SK-N-MC (cell line): ENCODE data around the gene FGD5.

Experiments used
- DNase-seq: peaks from one replicate; pipeline ENCODE4 v3.0.0-alpha.2; 2011; ENCODE audit warnings: low read depth, low spot score
- H3K27ac ChIP-seq: fragments of 200-600 bp; sonication (generic); 2 replicates; pipeline ENCODE4 v1.5.1; 2016; ENCODE audit warnings: mixed run types
- H3K36me3 ChIP-seq: fragments of 200-600 bp; sonication (generic); 2 replicates; pipeline ENCODE4 v1.6.1; 2017; ENCODE audit warnings: antibody characterized with exemption, low read length, mixed read lengths; ENCODE audit not compliant: insufficient read depth
- H3K4me3 ChIP-seq: fragments of 200-600 bp; sonication (generic); 2 replicates; pipeline ENCODE4 v1.5.1; 2016
- H3K9ac ChIP-seq: fragments of 200-600 bp; sonication (generic); 2 replicates; pipeline ENCODE4 v1.8.0; 2017; ENCODE audit warnings: mixed run types, mixed read lengths; ENCODE audit not compliant: insufficient read length
- H3K9me3 ChIP-seq: fragments of 200-600 bp; sonication (generic); 2 replicates; pipeline ENCODE4 v1.6.1; 2017; ENCODE audit warnings: low read depth, mild to moderate bottlenecking, antibody characterized with exemption, low read length, moderate library complexity, mixed read lengths
- EZH2 ChIP-seq: fragments of 200-600 bp; sonication (generic); IDR thresholded peaks from one replicate; pipeline ENCODE4 v1.6.1; 2017; ENCODE audit warnings: antibody characterized with exemption
- FOXP2 ChIP-seq: optimal IDR thresholded peaks from 2 replicates; pipeline ENCODE3; 2011; ENCODE audit warnings: mild to moderate bottlenecking, moderate library complexity; ENCODE audit not compliant: insufficient read depth; ENCODE audit errors: extremely low read length, control extremely low read depth
- POLR2AphosphoS5 ChIP-seq: IDR thresholded peaks from 2 replicates; pipeline ENCODE4 v1.6.1; 2012; ENCODE audit warnings: mild to moderate bottlenecking, low read depth, low read length, borderline replicate concordance

The FGD5 gene

DNA sequence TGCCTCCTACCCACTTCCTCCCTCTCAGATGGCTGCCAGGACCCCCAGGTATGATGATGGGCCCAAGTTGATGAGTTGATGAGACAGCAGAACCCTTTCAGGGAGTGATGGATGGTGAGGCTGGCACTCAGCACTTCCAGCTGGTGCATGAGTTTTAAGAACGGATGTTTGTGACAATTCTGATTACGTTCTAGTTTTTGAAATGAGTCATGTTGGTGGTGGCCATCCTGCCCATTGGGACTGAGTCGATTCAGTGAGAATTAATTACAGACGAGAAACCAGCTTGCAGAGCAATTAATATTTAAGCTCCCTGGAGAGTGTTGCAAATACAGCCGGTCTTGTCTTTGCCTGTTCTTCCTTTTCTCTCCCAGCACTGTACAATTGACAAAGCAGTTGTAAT, 71.7 kb downstream of the FGD5 start:
- TF ChIP-seq FOXP2 (no peak), POLR2AphosphoS5 (no peak)
- H3K27ac ChIP-seq, result no peak overlapping the region
- no peaks in the 10 kb centered on the region for H3K36me3 ChIP-seq
- H3K9me3 ChIP-seq, result no peaks in the 10 kb centered on the region
- H3K4me3 ChIP-seq, result no peak overlapping the region
- no peak for DNase-seq
- H3K9ac ChIP-seq, result no peak overlapping the region

DNA sequence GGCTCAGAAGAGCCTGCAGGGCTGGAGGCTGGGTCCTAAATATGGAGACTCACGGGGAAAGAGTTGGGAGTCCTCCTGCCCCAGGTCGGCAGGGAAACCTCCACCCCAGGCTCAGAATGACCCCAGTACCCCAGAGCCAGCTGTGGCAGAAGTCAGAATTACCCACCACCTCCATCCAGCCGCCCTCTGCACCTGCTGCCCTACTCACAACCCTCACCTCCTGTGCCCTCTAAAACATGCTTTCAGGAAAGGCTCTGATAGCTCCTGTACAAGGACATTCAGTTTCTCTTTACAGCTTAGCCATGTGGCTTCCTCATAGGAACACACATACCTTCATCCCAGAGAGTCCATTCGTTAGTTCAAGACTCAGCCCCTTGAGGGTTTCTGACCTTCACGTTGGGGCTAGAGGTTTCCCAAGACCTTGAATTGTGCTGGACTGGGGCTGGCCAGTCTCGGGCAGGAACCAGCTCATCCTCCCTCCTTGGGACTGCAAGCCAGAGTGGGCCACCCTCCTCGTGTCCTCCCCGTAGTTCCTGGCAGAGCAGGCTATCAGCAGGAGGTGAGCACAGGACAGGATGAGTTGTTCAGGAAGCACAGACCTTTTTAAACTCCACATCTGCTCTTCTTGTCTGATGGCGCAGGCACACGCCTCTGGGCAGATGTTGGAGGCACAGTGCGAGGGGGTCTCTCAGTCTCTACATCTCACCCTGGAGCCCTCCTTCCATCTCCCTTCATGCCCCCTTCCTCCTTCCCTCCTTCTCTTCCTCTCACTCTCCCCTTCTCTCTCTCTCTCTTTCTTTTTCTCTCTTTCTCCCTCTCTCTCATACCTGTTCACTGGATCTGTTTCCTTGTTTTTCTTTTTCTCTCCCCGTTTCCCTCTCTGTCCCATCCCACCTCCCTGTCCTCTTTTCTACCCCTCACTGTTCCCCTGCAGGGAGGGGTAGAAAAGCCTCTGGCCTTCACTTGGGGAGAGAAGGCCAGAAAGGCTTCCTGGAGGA, 72.7 kb downstream of the FGD5 start:
- H3K36me3 ChIP-seq, result no peaks in the 10 kb centered on the region
- no peak overlapping the region for H3K27ac ChIP-seq
- no peak overlapping the region for H3K9ac ChIP-seq
- no peak for TF ChIP-seq POLR2AphosphoS5
- TF ChIP-seq FOXP2, result no peak
- TF ChIP-seq EZH2, result no peak
- H3K4me3 ChIP-seq, result no peak overlapping the region
- no peaks in the 10 kb centered on the region for H3K9me3 ChIP-seq
- DNase-seq, result no peak

DNA sequence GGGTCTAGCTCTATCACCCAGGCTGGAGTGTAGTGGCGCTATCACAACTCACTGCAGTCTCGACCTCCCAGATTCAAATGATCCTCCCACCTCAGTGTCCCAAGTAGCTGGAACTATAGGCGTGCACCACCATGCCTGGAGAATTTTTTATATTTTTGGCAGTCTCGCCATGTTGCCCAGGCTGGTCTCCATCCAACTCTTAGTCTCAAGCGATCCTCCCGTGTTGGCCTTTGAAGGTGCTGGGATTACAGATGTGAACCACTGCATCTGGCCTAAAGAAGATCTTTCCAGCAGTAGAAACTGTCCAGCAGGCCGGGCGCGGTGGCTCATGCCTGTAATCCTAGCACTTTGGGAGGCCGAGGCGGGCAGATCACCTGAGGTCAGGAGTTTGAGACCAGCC, 73.5 kb downstream of the FGD5 start:
- H3K27ac ChIP-seq, result no peak overlapping the region
- no peaks in the 10 kb centered on the region for H3K36me3 ChIP-seq
- H3K4me3 ChIP-seq, result no peak overlapping the region
- H3K9ac ChIP-seq, result no peak overlapping the region
- TF ChIP-seq FOXP2 (no peak), POLR2AphosphoS5 (no peak), EZH2 (no peak)
- no peaks in the 10 kb centered on the region for H3K9me3 ChIP-seq
- no peak for DNase-seq

DNA sequence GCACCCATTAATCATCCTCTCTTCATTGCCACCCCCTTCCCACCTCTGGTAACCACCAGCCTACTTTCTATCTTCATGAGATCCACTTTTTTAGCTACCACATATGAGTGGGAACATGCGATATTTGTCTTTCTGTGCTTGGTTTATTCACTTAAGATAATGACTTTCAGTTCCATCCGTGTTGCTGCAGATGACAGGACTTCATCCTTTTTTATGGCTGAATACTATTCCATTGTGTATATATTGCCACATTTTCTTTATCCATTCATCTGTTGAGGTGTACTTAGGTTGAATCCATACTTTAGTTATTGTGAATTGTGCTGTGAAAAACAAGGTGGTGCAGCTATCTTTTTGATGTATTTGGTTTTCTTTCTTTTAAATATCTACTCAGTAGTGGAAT, 75.3 kb downstream of the FGD5 start:
- no peaks in the 10 kb centered on the region for H3K36me3 ChIP-seq
- H3K9me3 ChIP-seq, result no peaks in the 10 kb centered on the region
- DNase-seq, result no peak
- H3K27ac ChIP-seq, result no peak overlapping the region
- no peak overlapping the region for H3K9ac ChIP-seq
- TF ChIP-seq EZH2 (no peak), FOXP2 (no peak), POLR2AphosphoS5 (no peak)
- no peak overlapping the region for H3K4me3 ChIP-seq

DNA sequence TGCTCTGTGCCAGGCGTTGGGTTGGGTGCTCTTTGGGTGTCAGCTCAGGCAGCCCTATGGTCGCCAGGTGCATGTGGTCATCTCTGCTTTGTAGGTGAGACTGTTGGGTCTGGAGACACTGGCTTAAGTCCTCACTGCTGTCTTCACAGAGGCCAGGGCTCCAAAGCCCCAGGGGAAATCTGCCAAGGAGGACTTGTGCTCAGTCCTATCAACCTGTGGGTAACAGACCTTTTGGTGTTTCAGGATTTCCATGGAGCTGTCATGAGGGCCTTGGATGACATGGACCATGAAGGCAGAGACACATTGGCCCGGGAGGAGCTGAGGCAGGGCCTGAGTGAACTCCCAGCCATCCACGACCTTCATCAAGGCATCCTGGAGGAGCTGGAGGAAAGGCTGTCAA, 78.5 kb downstream of the FGD5 start:
- H3K9ac ChIP-seq, result no peak overlapping the region
- H3K27ac ChIP-seq, result no peak overlapping the region
- DNase-seq, result no peak
- TF ChIP-seq POLR2AphosphoS5, result no peak
- no peak for TF ChIP-seq EZH2
- no peak for TF ChIP-seq FOXP2
- no peak overlapping the region for H3K4me3 ChIP-seq
- no peaks in the 10 kb centered on the region for H3K9me3 ChIP-seq
- no peaks in the 10 kb centered on the region for H3K36me3 ChIP-seq

DNA sequence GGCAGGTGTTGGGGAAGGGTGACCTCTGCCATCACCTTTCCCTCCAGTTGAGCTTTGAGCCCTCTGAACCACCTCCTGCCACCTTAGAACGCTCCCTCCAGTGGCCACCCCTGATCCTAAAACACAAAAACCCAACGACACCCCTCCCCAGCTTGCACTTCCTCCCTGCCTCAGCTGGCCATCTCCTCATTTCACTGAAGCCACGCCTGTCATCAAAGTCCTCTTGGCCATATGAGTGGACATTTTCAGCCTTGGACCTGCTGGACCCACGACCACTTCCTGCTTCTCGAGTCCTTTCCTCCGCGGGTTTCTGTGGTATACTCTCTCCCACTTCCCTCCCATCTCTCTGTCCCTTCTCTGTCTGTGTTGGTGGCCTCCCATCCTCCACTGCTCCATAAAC, 80.2 kb downstream of the FGD5 start:
- H3K9me3 ChIP-seq, result no peaks in the 10 kb centered on the region
- no peak overlapping the region for H3K9ac ChIP-seq
- TF ChIP-seq FOXP2 (no peak), EZH2 (no peak), POLR2AphosphoS5 (no peak)
- no peak overlapping the region for H3K27ac ChIP-seq
- H3K36me3 ChIP-seq, result no peaks in the 10 kb centered on the region
- DNase-seq, result no peak
- no peak overlapping the region for H3K4me3 ChIP-seq

DNA sequence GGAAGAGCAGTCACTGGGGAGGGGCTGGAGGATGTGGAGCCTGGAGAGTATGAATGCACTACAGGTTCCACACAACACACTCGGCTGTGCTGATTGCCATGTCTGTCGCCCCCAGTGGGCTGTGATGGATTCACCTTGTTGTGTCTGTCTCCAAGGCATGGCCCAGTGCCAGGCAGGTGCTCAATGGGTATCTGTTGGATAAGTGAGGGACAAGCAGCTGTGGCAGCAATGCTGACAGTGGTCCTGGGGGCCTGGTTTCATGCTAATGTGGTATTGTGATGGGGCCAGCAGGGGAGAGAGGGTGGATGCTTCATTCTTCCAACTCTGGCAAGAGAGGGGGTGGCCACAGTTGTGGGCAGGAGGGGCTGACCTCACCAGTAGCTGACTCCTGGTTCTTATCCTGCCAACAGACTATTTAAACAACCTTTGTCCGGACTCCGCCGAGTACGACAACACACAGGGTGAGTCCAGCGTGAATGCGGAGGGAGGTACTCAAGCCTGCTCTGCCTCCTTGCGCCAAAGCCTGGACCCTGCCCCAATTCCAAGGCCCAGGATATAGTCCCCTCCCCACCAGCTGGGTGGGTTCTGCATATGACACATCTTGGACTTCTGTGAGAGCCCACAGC, 81.3 kb downstream of the FGD5 start:
- Histone ChIP-seq H3K4me3 (no peak overlapping the region), H3K27ac (no peak overlapping the region), H3K9me3 (no peaks in the 10 kb centered on the region), H3K36me3 (no peaks in the 10 kb centered on the region), H3K9ac (no peak overlapping the region)
- DNase-seq, result no peak
- TF ChIP-seq FOXP2, result no peak
- no peak for TF ChIP-seq POLR2AphosphoS5
- TF ChIP-seq EZH2, result no peak
